Measurements from ENCODE around the gene DNAJC5.

Gene DNAJC5

DNA sequence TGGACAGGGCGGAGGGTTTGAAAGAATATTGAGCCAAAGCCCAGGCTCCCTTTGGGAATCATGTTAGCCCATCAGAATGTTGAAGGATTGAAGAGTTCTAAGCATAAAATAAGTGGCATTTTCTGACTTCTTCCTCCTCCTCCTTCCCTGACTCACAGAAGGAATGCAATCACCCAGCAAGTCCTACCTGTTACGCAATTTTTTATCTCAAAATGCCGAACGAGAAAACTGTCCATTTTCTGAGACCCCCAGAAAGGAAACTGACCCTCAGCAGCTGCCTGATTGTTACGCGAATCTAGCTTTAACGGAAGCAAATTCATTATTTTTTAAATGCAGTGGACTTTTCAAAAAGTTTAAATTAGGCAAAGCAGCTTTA lies 4.7 kb upstream of the DNAJC5 start:
- TF ChIP-seq, protein P1, sequence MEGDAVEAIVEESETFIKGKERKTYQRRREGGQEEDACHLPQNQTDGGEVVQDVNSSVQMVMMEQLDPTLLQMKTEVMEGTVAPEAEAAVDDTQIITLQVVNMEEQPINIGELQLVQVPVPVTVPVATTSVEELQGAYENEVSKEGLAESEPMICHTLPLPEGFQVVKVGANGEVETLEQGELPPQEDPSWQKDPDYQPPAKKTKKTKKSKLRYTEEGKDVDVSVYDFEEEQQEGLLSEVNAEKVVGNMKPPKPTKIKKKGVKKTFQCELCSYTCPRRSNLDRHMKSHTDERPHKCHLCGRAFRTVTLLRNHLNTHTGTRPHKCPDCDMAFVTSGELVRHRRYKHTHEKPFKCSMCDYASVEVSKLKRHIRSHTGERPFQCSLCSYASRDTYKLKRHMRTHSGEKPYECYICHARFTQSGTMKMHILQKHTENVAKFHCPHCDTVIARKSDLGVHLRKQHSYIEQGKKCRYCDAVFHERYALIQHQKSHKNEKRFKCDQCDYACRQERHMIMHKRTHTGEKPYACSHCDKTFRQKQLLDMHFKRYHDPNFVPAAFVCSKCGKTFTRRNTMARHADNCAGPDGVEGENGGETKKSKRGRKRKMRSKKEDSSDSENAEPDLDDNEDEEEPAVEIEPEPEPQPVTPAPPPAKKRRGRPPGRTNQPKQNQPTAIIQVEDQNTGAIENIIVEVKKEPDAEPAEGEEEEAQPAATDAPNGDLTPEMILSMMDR (IDR thresholded peaks at IDR 0.05; ENCODE audit: insufficient read depth, missing control alignments) = no peak
- DNase-seq (ENCODE audit: insufficient read length, low spot score) (no peak), FAIRE-seq (no peak)

DNA sequence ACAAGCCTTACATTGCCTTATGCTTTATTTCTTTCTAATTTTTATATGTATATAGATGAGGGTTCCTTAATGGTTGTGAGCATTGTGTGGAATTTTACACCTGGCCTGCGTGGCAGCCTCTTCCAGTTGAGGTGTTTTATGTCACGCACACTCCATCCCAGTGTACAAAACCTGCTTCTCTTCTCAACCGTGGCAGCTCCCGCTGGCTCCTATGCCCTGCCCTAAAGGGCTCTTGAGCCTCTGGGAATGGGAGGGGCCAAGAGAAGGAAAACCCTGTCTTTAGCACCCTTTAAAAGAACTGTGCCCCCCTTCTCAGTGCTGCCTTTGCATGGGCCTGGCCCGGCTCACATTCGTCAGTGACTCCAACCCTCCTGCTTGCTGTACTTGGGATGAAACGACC lies 4.3 kb upstream of the DNAJC5 start:
- no peak for FAIRE-seq
- DNase-seq (ENCODE audit: insufficient read length, low spot score) = no peak
- TF ChIP-seq, protein P1 (IDR thresholded peaks at IDR 0.05; ENCODE audit: insufficient read depth, missing control alignments) = no peak

DNA sequence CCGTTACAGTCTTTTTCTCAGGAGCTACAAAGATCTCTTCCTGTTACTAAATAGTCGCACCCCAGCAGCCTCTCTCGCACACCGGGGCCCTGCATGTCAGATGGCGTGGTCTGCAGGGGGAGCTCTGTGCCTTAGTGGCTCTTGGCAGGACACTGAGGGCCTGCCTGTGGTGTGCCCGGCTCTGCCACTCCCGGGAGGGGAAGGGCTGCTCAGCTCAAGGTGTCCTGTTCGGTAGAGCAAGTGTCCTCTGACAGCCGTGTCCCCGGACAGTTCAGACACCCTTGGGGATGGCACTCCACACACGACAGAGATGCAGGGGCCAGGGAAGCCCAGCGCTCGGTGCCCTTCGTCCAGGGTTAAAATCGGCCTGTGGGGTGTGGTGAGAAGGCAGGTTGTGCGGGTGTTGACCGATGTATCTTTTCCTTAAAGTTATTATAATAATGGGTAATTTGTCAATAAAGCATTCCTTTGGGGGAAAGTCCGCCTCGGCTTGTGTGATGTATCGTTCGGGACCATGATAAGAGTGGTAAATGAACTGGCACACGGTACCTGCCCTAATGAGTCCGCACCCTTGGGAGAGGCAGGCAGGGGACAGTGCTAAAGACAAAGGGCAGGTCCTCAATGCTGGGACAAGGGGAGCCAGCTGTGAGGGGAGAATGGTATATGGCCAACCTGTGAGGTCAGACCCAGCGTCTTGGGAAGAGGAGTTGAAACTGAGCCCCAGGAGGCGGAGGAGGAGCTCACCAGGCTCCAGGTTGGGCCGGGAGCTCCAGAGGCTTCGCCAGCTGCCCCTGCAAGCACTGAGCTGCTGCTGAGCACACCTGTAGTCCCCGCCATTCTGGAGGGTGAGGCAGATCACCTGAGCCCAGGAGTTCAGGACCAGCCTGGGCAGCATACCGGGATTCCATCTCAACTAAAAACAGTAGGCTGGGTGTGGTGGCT lies 3.6 kb upstream of the DNAJC5 start:
- TF ChIP-seq, protein P1 (IDR thresholded peaks at IDR 0.05; ENCODE audit: insufficient read depth, missing control alignments) = peak; percentile 7
- DNase-seq (ENCODE audit: insufficient read length, low spot score) (no peak), FAIRE-seq (no peak)

DNA sequence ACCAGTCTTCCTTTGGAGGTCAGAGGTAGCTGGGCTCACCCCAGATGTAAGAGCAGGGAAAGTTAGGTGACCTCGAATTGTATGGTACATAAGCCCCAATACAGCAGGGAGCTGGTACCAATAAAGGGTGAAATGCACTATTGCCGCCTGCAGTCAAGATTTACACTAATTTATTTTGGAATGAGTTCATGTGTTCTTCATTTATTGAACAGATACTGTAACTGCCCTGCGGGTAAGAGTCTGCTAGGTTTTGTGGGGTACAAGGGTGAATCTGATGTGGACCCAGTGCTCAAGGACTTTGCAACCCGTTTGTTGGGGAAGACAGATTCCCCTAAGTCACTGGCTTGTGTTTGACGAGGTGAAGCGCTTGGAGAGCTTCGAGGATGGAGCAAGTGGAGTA lies 2.5 kb upstream of the DNAJC5 start:
- no peak for DNase-seq (ENCODE audit: insufficient read length, low spot score)
- TF ChIP-seq, protein P1 (IDR thresholded peaks at IDR 0.05; ENCODE audit: insufficient read depth, missing control alignments) = no peak
- no peak for FAIRE-seq

DNA sequence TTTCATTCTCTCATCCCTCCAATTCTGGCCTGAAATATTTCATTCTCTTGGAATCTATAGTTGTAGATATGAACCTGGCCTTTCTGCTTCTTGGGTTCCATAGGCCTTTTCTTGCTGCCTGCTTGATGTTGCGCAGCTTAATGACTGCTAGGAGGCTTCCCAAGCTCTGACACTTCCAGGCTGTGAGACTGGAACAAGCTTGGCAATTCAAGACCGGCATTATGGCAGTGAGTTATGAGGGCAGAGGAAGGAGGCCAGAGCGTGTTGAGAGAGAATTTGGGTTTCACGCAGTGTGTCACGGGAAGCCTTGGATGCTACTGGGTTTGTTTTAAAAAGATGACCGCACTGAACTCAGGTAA lies 948 bp upstream of the DNAJC5 start:
- TF ChIP-seq, protein P1 (IDR thresholded peaks at IDR 0.05; ENCODE audit: insufficient read depth, missing control alignments) = no peak
- DNase-seq (ENCODE audit: insufficient read length, low spot score) = no peak
- no peak for FAIRE-seq

DNA sequence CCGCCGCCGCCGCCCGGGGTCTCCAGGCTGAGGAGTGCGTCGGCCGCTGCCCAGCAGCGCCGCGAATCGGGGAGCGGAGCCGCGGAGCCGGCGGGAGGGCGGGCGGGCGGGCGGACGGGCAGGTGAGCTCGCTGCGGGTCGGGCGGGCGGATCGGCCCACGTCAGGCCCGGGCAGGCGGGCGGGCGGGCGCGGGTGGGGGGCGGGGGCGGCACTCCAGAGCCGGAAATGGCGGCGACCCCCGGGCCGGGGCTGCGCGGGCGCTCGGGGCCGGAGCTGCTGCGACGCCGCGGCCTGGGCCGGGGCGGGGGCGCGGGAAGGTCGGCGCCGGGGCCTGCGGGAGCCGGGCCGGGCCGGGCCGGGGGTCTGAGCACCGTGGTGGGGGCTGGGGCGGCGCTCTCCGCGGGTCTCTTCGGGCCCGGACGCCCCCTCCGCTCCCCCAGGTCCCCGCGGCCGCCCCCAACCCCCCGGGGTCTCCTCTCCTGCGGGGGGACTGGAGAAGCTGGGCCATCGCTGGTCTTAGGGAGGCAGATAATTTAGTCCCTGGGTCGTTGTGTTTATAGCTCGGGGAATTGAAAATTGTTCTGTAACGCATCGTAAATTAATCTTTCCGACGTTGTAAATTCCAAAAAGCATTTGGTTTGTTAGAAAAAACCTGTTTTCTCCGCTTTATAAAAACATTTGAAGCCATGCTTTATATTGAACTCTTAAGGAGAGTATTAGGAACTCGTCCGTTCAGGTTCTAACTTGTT lies 451 bp downstream of the DNAJC5 start:
- FAIRE-seq (no peak), DNase-seq (ENCODE audit: insufficient read length, low spot score) (no peak)
- TF ChIP-seq, protein P1 (IDR thresholded peaks at IDR 0.05; ENCODE audit: insufficient read depth, missing control alignments) = no peak

DNA sequence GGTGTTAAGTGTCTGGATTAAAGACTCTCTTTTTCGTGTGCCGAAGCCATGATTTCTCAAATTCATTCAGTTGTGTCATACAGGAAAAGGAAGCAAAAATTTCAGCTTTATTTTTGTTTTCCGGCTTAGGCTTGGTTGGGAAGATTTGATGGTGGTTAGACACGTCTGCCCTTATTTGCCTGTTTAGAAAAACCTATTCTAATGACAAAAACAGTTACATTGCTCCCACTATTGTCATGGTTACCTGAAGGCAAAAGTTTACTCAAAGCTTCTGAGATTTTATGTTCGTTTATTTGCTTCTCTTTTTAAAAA lies 982 bp downstream of the DNAJC5 start:
- no peak for FAIRE-seq
- DNase-seq (ENCODE audit: insufficient read length, low spot score) = no peak
- TF ChIP-seq, protein P1 (IDR thresholded peaks at IDR 0.05; ENCODE audit: insufficient read depth, missing control alignments) = no peak

Measured in D721Med (cell line).